C4-2B (cell line): Measurements from ENCODE around the gene IFNGR2.

ENCODE experiments used
- H3K27ac ChIP-seq: fragments of 450-650 bp; 2 replicates; pipeline ENCODE4 v1.5.1; 2017
- CTCF ChIP-seq: fragments of 450-650 bp; conservative IDR thresholded peaks from 2 replicates; pipeline ENCODE4 v1.5.1; 2017; ENCODE audit warnings: mild to moderate bottlenecking
- ZFX ChIP-seq: fragments of 450-650 bp; IDR thresholded peaks from 2 replicates; pipeline ENCODE4 v1.6.1; 2017

The IFNGR2 gene

DNA sequence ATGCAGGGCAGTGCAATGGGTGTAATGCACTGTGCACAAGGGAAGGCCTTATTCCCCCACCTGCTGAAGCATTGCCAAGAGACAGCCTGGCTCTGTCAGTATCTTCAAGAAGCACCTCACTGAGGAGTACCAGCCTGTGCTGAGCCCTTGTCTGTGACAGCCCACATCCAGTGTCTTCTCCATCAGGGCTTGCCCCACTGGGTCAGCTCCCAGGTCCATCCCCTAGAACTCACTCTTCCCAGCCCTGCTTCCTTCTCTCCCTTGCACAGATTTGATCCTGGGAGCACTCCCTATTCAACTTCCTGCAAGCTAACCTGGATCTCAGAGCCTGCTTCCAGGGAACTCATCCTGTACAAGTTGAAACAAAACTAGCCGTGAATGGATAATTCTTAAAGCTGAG lies 33.6 kb upstream of the IFNGR2 start:
- no peak for TF ChIP-seq CTCF
- no peak for TF ChIP-seq ZFX
- H3K27ac ChIP-seq, result no peak overlapping the region

GRCh38 chr21:33370305-33370704 lies 32.9 kb upstream of the IFNGR2 start:
- no peak overlapping the region for H3K27ac ChIP-seq
- TF ChIP-seq CTCF (no peak), ZFX (no peak)

DNA sequence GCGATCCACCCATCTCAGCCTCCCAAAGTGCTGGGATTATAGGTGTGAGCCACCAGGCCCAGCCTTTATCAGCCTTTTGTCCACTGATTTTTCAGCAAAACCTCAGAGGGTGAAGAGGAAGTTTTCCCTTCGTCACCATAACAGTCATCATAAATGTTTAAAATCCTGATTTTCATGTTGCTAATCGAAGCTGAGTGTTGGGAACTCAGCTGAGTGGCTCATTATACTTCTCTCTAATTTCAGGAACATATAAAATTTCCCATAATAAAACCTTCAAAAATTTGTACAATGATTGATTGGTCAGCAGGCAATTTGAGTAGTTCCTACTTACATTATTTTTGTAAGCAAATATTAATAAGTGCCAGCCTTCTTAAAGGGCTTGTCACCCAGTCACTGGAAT lies 31.8 kb upstream of the IFNGR2 start:
- no peak for TF ChIP-seq CTCF
- TF ChIP-seq ZFX, result no peak
- H3K27ac ChIP-seq, result no peak overlapping the region

GRCh38 chr21:33372582-33372981 lies 30.6 kb upstream of the IFNGR2 start:
- peak overlapping the region; percentile 78; the same call in 1 of the 2 replicates for H3K27ac ChIP-seq
- TF ChIP-seq CTCF (no peak), ZFX (no peak)

DNA sequence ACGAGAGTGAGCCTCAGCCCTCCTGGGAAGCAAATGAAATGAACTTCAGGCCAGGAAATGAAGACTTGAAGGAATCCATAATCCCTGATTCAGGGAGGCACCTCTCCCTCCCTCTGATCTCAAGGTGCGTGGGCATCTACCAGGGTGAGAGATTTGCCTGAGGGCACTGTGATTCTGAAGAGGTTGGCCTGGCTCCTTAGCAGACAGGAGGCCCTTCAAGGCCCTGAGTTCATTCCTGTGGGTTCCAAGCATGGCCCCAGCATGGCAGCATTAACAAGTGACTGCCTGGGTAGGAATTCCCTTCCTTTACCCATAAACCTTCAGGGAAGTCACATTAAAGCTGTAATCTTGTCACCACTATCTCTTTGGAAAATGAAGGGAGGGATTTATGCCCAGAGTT lies 29.8 kb upstream of the IFNGR2 start:
- peak overlapping the region; percentile 78 for H3K27ac ChIP-seq
- TF ChIP-seq ZFX (no peak), CTCF (no peak)

- TF ChIP-seq CTCF (no peak), ZFX (no peak)
- peak overlapping the region; percentile 78; the same call in 1 of the 2 replicates for H3K27ac ChIP-seq
These were observed 29.1 kb upstream of the IFNGR2 start for GRCh38 chr21:33374080-33374449.

- peak overlapping the region; percentile 48; the same call in 1 of the 2 replicates for H3K27ac ChIP-seq
- peak; percentile 82 for TF ChIP-seq CTCF
- TF ChIP-seq ZFX, result no peak
These were observed 28.6 kb upstream of the IFNGR2 start for GRCh38 chr21:33374450-33375096.
